A204.1 (cell line): ENCODE measurements around the gene SLC25A25.

Experiments used
- FAIRE-seq: peaks from 2 replicates; lab custom pipeline; 2012; peaks lifted over from hg19 to GRCh38; lab: Jason Lieb, UNC

Gene SLC25A25

DNA sequence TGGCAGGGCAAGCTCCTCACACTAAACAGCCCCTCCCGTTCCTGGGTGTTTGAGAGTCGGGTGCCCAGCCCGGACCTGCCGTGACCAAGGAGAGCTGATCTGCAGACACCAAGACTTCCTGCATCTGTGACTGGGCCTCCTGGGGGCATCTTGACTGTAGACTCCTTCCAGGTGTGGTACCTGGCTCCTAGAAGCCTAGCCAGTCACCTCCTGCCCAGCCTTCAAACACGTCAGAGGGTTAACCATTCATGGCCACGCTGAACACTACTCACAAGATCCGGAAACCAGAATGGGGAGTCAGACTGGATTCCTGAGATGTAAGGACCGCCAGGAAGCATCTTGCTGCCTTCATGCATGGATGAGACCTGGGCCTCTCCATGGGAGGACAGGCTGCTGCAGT is 77.5 kb downstream of the SLC25A25 start:
- no peak for FAIRE-seq

GRCh38 chr9:128145951-128146351 is 77.9 kb downstream of the SLC25A25 start:
- no peak for FAIRE-seq

GRCh38 chr9:128146591-128147120 is 78.6 kb downstream of the SLC25A25 start:
- FAIRE-seq: no peak

DNA sequence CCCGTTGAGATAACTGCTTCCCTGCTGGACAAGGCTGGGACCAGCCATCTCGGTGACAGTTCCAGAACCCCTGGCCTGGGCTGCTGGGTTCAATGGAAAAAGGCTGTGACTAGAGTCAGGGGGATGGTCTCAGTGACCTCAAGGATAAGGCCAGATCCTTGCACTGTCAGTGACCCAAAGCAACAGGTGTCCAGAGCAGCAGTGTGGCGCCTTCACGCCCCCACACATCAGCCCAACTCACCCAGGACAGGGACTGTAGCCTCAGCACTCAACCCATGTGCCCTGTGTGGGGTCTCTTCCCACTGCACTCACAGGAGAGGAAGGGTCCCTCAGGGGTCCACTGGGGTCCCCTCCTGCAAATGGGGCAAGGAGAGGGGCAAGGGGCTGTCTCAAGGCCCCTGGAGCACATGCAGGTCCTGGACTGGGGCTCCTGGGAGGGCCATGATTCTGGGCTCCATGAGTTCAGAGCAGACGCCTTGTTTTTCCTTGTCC is 80.5 kb downstream of the SLC25A25 start:
- no peak for FAIRE-seq

DNA sequence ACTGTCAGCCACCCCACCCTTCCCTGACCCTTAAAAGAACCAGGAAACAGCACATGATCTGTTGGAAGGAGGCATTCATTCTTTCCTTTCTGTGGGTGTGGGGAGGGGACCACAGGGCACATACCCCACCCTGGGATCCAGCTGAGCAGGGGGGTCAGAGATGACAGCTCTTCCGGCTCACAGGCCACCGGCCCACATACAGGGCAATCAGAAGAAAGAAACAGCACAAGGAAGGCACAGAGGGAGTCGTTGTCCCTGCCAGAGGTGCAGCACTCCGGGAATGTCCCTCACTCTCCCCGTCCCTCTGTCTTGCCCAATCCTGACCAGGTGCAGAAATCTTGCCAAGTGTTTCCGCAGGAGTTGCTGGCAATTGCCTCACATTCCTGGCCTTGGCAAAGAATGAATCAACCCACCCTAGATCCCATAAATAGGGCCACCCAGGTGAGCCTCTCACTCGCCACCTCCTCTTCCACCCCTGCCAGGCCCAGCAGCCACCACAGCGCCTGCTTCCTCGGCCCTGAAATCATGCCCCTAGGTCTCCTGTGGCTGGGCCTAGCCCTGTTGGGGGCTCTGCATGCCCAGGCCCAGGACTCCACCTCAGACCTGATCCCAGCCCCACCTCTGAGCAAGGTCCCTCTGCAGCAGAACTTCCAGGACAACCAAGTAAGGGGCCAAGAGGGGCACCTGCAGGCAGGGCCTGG is 81.1 kb downstream of the SLC25A25 start, which contains the start of gene LCN2:
Gene LCN2 (plus strand): TSS at position 453 of the 701 bp plus-strand sequence. CDS start 73 bp downstream, at position 526.
- no peak for FAIRE-seq

DNA sequence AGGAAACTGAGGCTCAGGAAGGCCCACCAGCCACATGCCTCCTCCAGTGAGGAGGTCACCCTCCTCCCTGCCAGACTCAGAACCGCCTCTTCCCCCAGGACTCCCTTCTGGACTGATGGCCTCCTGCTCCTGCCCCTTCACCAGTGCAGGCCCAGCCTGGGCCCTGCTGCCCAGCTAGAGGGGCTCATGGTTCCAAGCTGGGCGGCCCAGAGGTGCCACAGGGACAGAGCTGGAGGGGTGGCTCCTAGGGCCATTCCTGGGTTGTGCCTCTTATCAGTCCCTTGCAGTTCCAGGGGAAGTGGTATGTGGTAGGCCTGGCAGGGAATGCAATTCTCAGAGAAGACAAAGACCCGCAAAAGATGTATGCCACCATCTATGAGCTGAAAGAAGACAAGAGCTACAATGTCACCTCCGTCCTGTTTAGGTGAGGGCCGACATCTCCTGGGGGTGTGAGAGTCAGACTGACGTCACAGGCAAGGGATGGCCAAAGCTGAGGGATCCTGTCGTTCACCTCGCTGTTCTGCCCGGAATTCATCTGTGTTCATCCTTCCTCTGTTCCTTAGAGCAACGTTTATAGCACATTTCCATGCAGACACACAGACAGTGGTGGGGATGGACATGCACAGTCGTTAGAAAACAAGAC is 82.0 kb downstream of the SLC25A25 start:
- no peak for FAIRE-seq

DNA sequence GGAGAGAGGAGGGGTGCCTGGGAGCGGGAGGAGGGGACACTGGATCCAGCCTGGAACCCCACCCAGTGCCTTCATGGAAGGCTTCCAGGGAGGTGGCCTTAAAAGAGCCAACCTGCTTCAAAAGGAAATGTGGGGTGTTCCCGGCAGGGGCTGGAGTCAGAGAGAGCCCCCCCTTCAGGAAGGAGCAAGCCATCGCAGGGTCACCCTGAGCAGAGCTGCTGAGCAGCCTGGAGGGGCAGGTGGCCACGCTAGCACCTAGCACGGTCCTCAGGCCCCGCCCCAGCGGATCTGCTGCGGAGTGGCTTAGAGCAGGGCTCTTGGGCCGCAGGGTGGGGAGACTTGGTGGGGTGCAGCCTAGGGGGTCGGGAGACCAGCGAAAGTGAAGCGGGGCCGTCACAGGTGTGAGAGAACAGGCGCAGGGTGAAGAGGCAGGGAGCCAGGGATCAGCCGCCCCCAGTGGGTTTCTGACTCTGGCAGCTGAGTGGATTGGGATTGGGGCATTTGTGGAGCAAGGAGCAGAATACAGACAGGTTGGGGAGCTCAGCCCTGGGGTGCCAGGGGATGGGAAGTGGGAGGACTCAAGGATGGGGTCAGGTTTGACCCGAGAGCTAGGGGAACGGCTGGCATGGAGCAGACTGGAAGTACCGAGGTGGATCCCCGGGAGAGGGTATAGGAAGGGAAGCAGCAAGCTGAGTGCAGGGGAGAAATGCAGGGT is 82.7 kb downstream of the SLC25A25 start:
- FAIRE-seq: no peak

GRCh38 chr9:128151309-128152132 is 83.5 kb downstream of the SLC25A25 start:
- FAIRE-seq: no peak

DNA sequence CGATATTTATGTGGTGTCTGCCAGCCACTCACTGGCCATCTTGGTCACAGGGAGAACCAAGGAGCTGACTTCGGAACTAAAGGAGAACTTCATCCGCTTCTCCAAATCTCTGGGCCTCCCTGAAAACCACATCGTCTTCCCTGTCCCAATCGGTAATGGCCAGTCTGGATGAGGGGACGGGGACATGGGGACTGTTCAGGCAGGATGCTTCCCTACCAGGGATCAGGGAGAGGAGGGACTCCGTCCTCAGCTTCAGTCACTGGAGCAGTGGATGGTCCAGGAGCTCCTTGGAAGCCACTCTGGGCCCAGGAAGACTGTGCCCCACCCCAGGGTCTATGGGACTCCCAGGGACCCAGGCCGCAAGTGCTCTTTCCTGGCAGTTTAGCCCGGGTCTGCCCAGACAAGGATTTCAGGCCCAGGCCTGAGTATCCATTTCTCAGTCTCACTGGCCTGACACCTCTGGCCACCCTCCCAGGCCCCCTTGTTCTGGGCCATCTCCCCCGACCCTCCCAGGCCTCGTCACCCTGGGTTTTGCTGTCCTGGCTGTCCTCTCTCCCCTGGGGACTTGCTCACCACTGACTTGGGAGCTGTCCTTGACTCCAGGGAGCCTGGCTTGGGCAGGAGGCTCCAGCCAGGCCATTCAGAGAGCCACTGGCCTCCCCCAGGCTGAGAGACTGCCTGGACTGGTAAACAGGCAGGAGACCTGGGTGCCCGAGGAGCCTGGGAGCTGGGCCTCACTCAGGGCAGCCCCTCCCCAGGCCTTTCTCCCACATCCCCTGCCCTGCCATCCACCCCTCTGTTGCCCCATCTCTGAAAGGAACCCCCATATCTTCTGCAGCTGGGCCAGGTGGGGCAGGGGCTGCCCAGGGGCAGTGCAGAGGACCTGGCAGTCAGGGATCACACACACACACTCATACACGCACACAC is 84.4 kb downstream of the SLC25A25 start:
- FAIRE-seq: no peak

GRCh38 chr9:128153060-128153946 is 85.3 kb downstream of the SLC25A25 start:
- FAIRE-seq: no peak

DNA sequence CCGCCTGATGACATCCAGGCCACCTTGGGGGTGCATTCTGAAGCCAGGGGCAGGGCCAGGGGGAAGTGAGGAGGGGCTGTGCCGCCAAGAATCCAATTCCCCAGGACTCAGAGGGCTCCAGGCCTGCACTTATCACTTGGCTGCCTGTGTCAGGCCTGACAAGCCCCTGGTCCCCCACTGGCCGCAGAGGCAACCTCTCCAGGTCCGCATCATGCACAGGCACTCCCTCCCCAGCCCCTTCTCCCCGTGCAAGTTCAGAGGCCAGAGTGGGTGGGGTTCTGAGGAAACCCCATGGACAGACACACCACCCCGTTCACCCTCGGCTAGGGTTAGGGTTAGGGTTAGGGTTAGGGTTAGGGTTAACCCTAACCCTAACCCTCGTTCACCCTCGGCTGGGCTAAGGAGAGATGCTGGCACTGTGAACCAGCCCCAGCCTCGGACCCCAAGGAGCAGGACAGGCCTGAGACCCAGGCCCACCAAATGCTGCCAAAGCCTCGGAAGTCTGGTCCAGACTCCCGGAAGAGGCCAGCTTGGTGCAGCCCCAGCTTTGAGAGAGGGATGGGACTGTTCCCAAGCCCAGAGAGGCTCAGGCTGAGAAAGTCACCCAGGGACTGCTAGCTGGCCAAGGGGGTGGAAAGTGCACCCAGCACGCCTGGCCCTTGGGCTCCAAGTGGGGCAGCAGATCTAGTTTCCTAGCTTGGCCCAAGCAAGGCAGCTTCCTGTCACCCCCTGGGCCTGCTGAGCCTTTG is 86.1 kb downstream of the SLC25A25 start:
- FAIRE-seq: no peak

- FAIRE-seq: no peak
These were observed 87.9 kb downstream of the SLC25A25 start for GRCh38 chr9:128155736-128156500.
